RWPE1 (cell line): ENCODE results near the gene EXOC5.

ENCODE experiments used
- CTCF ChIA-PET: fragments of 350-600 bp; sonication (Branson Sonifier 250); formaldehyde crosslinking; extraction: SDS; loops from one replicate; lab custom pipeline; 2021; lab: Yijun Ruan, JAX
- POLR2A ChIA-PET: fragments of 400-600 bp; formaldehyde crosslinking; extraction: SDS; loops from one replicate; lab custom pipeline; 2020; ENCODE audit warnings: antibody characterized with exemption; ENCODE audit not compliant: low non-redundant PET; lab: Yijun Ruan, JAX
- DNase-seq: peaks from one replicate; pipeline ENCODE4 v3.0.0; 2012; ENCODE audit warnings: low spot score
- H3K27ac ChIP-seq: fragments of 450-650 bp; 2 replicates; pipeline ENCODE4 v1.5.1; 2017
- TF ChIP-seq, protein P1 (sequence below): fragments of 450-650 bp; conservative IDR thresholded peaks from 2 replicates; pipeline ENCODE4 v1.5.1; 2017; ENCODE audit warnings: low read depth, mild to moderate bottlenecking

The EXOC5 gene

GRCh38 chr14:57268161-57269069 lies at the start of gene EXOC5, which contains the start of gene AP5M1:
Gene EXOC5, minus strand, starts transcription at chr14:57268905. Its CDS starts 257 bp downstream, at chr14:57268648.
Gene AP5M1, plus strand, starts transcription at chr14:57268971. Its CDS starts 344 bp downstream, at chr14:57269315.
- DNase-seq = peak; percentile 66
- POLR2A ChIA-PET = interaction anchor here (0.6 kb wide), 1 partner anchor 25 kb away, joined by 4 read pairs; no protein-coding TSS in a partner anchor
- H3K27ac ChIP-seq = peak within 1 kb of the TSS; percentile 95
- TF ChIP-seq, protein P1, sequence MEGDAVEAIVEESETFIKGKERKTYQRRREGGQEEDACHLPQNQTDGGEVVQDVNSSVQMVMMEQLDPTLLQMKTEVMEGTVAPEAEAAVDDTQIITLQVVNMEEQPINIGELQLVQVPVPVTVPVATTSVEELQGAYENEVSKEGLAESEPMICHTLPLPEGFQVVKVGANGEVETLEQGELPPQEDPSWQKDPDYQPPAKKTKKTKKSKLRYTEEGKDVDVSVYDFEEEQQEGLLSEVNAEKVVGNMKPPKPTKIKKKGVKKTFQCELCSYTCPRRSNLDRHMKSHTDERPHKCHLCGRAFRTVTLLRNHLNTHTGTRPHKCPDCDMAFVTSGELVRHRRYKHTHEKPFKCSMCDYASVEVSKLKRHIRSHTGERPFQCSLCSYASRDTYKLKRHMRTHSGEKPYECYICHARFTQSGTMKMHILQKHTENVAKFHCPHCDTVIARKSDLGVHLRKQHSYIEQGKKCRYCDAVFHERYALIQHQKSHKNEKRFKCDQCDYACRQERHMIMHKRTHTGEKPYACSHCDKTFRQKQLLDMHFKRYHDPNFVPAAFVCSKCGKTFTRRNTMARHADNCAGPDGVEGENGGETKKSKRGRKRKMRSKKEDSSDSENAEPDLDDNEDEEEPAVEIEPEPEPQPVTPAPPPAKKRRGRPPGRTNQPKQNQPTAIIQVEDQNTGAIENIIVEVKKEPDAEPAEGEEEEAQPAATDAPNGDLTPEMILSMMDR = no peak
- CTCF ChIA-PET = interaction anchor here (0.6 to 0.9 kb wide), 2 partner anchors 15 to 108 kb away, joined by 5 to 6 read pairs; no protein-coding TSS in a partner anchor

DNA sequence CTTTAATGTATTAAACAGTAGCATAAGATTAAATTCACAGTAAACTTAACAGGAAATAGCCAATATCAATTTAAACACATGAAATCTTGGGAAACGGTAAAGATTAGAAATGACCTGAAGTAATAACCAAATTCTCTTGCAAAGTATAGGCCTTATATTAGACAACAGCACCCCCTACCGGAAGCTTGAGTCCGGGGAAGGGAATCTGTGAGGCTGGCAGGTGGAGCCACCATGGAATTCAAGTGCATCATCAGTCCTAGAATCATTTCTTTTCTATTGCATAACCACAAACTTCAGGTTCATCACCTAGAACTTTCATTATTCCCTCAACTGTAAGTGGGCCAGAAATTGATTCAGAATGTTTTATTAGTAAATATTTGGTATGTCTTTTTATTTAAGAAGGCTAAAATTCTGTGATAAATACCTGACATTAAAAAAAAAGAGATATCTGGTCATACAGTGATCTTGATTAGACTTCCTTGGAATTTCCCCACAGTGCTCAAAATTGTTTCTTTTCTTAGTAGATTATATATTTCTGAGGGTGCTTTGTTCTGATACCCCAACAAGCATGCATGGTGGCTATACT lies 48.6 kb upstream of the EXOC5 start:
- POLR2A ChIA-PET = no interaction called here
- peak; percentile 71 for DNase-seq
- CTCF ChIA-PET = no interaction called here
- TF ChIP-seq, protein P1 = peak; percentile 75
- H3K27ac ChIP-seq = no peak overlapping the region

GRCh38 chr14:57314396-57315089 lies 45.8 kb upstream of the EXOC5 start:
- no peak for DNase-seq
- POLR2A ChIA-PET = no interaction called here
- H3K27ac ChIP-seq = no peak overlapping the region
- TF ChIP-seq, protein P1 = no peak
- CTCF ChIA-PET = no interaction called here

DNA sequence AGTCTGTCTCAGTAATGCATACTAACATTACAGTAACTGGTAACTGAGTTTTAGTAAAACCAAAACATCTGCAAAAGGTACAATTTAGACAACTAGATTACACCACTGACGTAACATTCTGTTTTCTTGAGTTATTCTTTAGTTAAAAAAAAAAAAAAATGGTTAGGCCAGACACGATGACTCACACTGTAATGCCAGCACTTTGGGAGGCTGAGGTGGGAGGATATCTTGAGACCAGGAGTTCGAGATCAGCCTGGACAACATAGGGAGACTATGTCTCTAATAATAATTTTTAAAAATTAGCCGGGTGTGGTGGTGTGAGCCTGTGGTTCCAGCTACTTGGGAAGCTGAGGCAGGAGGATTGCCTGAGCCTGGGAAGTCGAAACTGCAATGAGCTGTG lies 34.2 kb upstream of the EXOC5 start:
- TF ChIP-seq, protein P1 = no peak

GRCh38 chr14:57299511-57299910 lies 30.8 kb upstream of the EXOC5 start:
- TF ChIP-seq, protein P1 = no peak
- no peak overlapping the region for H3K27ac ChIP-seq
- CTCF ChIA-PET = no interaction called here
- POLR2A ChIA-PET = no interaction called here
- no peak for DNase-seq

More for the DNA sequence above, 34.2 kb upstream of the EXOC5 start:
- CTCF ChIA-PET = no interaction called here
- POLR2A ChIA-PET = no interaction called here
- no peak for DNase-seq
- no peak overlapping the region for H3K27ac ChIP-seq

DNA sequence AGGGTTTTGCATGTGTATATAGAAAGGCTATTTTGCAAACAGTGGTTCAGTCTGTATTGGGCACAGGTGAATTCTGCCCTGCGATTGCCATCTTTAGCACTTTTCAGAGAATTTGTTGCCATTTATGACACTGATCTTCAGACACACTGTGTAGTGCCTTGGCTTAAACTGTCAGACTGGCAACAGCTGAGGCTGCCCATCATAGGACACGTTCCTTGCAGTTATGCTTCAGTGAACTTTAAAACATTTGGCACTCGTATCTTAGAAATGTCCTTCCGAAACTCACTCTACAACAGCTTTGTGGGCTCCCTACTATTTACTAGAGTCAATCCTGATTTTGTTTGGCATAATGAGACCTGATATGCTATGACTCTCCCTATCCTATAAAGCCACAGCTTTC lies 29.1 kb upstream of the EXOC5 start:
- no peak overlapping the region for H3K27ac ChIP-seq
- DNase-seq = no peak
- ChIA-PET POLR2A (no interaction called here), CTCF (interaction anchor here (1.1 kb wide), 1 partner anchor 12 kb away, joined by 3 read pairs; no protein-coding TSS in a partner anchor)
- TF ChIP-seq, protein P1 = no peak
